ENCODE data around the gene KRTAP20-4. TPM values are rescaled to one million over a fixed set of nuclear protein-coding genes. Genes with fewer than 3 reads are reported as not detected.

The KRTAP20-4 gene
- total and polyA plus RNA-seq, 2 of the 4 experiments (the other 2 are of a cell fraction), result not detected

- H3K4me3 ChIP-seq (ENCODE audit: insufficient read depth, low read depth, low read length), result no peak within 1 kb of the TSS
- no peaks in the 10 kb centered on the region for H3K4me1 ChIP-seq (ENCODE audit: control insufficient read depth, insufficient read depth, low read length)
- no peak within 1 kb of the TSS for H3K27ac ChIP-seq (ENCODE audit: insufficient read depth, low read length)
- POLR2A ChIA-PET (ENCODE audit: unreplicated experiment), result no interaction called here
- no peaks in the 10 kb centered on the region for H3K79me1 ChIP-seq (ENCODE audit: low read depth in 1 of 2, low read length in 2 of 2)
- no peak within 1 kb of the TSS for H2BK20ac ChIP-seq (ENCODE audit: low read depth, low read length)
- intact Hi-C loops (cut with micrococcal nuclease), result no loop called here
- H4K5ac ChIP-seq (ENCODE audit: low read depth, low read length), result no peak within 1 kb of the TSS
- H2BK5ac ChIP-seq (ENCODE audit: low read depth, low read length, poor library complexity, severe bottlenecking), result no peak within 1 kb of the TSS
- peaks cover 7% of the 10 kb centered on the region for H3K9me3 ChIP-seq (ENCODE audit: control insufficient read depth, insufficient read depth, low read length)
- no peaks in the 10 kb centered on the region for H3K27me3 ChIP-seq (ENCODE audit: control insufficient read depth, insufficient read depth, low read length)
- no peak within 1 kb of the TSS for H3K4me2 ChIP-seq (ENCODE audit: low read depth, low read length)
- CTCF ChIA-PET, result no interaction called here
- no peak within 1 kb of the TSS for H3K23ac ChIP-seq (ENCODE audit: low read depth, low read length)
- no peak within 1 kb of the TSS for H3K18ac ChIP-seq (ENCODE audit: low read depth, low read length)
- dilution Hi-C loops (cut with HindIII; ENCODE audit: low sequenced_read_pairs, unreplicated experiment), result no loop called here
- WGBS, 2 experiments (ENCODE audit: extremely low coverage in 2 of 2, insufficient read length in 1 of 2), result no CpG with 5 or more reads among the region's 4 CpGs
- ATAC-seq (ENCODE audit: low read depth), result no peak
- H2BK120ac ChIP-seq (ENCODE audit: low read depth, low read length), result no peak within 1 kb of the TSS
- H3K9ac ChIP-seq (ENCODE audit: low read depth, low read length), result no peak within 1 kb of the TSS
- no peak within 1 kb of the TSS for H4K8ac ChIP-seq (ENCODE audit: low read depth in 2 of 2, low read length in 2 of 2)
- in situ Hi-C loops (cut with MboI; ENCODE audit: low sequenced_read_pairs), result no loop called here
- H3K56ac ChIP-seq (ENCODE audit: extremely low read depth, insufficient read depth, low read length), result no peak within 1 kb of the TSS; the same call in 1 of the 2 replicates
- H2BK15ac ChIP-seq (ENCODE audit: low read depth, low read length), result no peak within 1 kb of the TSS
- no peak within 1 kb of the TSS for H3K14ac ChIP-seq (replicated peaks; ENCODE audit: low read depth, low read length)
- H3K9me1 ChIP-seq (ENCODE audit: insufficient read depth, low read length), result no peaks in the 10 kb centered on the region
- H2AK9ac ChIP-seq (replicated peaks; ENCODE audit: low read depth, low read length, poor library complexity), result no peak within 1 kb of the TSS
- H3K36me3 ChIP-seq (ENCODE audit: control insufficient read depth, insufficient read depth, low read length), result no peaks in the 10 kb centered on the region
- no peak within 1 kb of the TSS for H3K4ac ChIP-seq (ENCODE audit: low read depth, low read length)
- H4K91ac ChIP-seq (ENCODE audit: insufficient read depth, low read depth, low read length), result no peak within 1 kb of the TSS
- no peak for DNase-seq
- no peak within 1 kb of the TSS for H2AFZ ChIP-seq (replicated peaks; ENCODE audit: low read length, poor library complexity)
- no peaks in the 10 kb centered on the region for H4K20me1 ChIP-seq (ENCODE audit: insufficient read depth, low read length)
- no peak within 1 kb of the TSS for H2AK5ac ChIP-seq (ENCODE audit: low read depth, low read length)
- no peak for TF ChIP-seq MAFK (IDR thresholded peaks at IDR 0.05; ENCODE audit: low read depth, low read length)
- TF ChIP-seq BHLHE40 (IDR thresholded peaks at IDR 0.05; ENCODE audit: low read depth, low read length), result no peak
- no peak for TF ChIP-seq POLR2A (IDR thresholded peaks at IDR 0.05; ENCODE audit: low read depth, low read length)
- TF ChIP-seq CEBPB (IDR thresholded peaks at IDR 0.05; ENCODE audit: low read depth, low read length), result no peak
- no peak for TF ChIP-seq MXI1 (IDR thresholded peaks at IDR 0.05; ENCODE audit: borderline replicate concordance, low read depth, low read length)
- no peak for TF ChIP-seq FOS (IDR thresholded peaks at IDR 0.05; ENCODE audit: low read depth, low read length)
- no TSS peak for BruUV-seq (replicated peaks)
These were observed 28.3 kb upstream of the KRTAP20-4 start, which contains the start of gene KRTAP6-3 for GRCh38 chr21:30592140-30592539. KRTAP6-3 (plus strand) TSS chr21:30592440; CDS start chr21:30592446, 6 bp downstream.
